PC-9 (cell line): Measurements from ENCODE around the gene SERPINF2. TPM values are rescaled to one million over a fixed set of nuclear protein-coding genes. Genes with fewer than 3 reads are reported as not detected.
"Not testable (repeated sequence)": the region's sequence is repeated elsewhere in the genome, so short reads cannot be mapped to it uniquely, and the experiment has no call there.

Experiments
- BruUV-seq: library from RNA; stranded (reverse); fragments of 400-500 nt; replicated peaks from 2 replicates; lab custom pipeline; 2021; lab: Mats Ljungman, UMichigan
- CTCF ChIA-PET: fragments of 300-600 bp; sonication (Branson Sonifier 250); formaldehyde crosslinking; loops from one replicate; lab custom pipeline; 2022; ENCODE audit warnings: antibody characterized with exemption; lab: Charles Lee
- POLR2A ChIA-PET: fragments of 300-600 bp; sonication (Branson Sonifier 250); formaldehyde crosslinking; loops from one replicate; lab custom pipeline; 2022; ENCODE audit warnings: antibody characterized with exemption; ENCODE audit not compliant: unreplicated experiment; lab: Charles Lee
- DNase-seq, 2 experiments: peaks; one replicate each; pipeline versions ENCODE4 v3.0.0 to v3.0.0-alpha.2; 2015 to 2022; ENCODE audit warnings: mixed read lengths in 1 of 2
- H2AFZ ChIP-seq: fragments of 200-600 bp; sonication (generic); 2 replicates; pipeline ENCODE4 v1.8.1; 2017; ENCODE audit warnings: antibody characterized with exemption
- H3F3A ChIP-seq: fragments of 200-600 bp; sonication (generic); 2 replicates; pipeline ENCODE4 v1.8.1; 2017; ENCODE audit warnings: antibody characterized with exemption, mild to moderate bottlenecking, low read depth; ENCODE audit not compliant: insufficient read depth
- H3K27ac ChIP-seq: fragments of 200-600 bp; sonication (generic); 2 replicates; pipeline ENCODE4 v1.6.1; 2016; ENCODE audit warnings: mixed run types
- H3K27me3 ChIP-seq: fragments of 200-600 bp; sonication (generic); 2 replicates; pipeline ENCODE4 v1.6.1; 2016; ENCODE audit warnings: low read depth, mixed run types; ENCODE audit not compliant: insufficient read depth
- H3K36me3 ChIP-seq: fragments of 200-600 bp; sonication (generic); 2 replicates; pipeline ENCODE4 v1.6.1; 2016; ENCODE audit warnings: low read depth, mixed run types
- H3K4me1 ChIP-seq: fragments of 200-600 bp; sonication (generic); replicated peaks from 2 replicates; pipeline ENCODE4 v1.6.1; 2016; ENCODE audit warnings: mixed run types; ENCODE audit not compliant: insufficient read depth
- H3K4me2 ChIP-seq: fragments of 200-600 bp; sonication (generic); 2 replicates; pipeline ENCODE4 v1.6.1; 2017; ENCODE audit warnings: mixed run types
- H3K4me3 ChIP-seq: fragments of 200-600 bp; sonication (generic); 2 replicates; pipeline ENCODE4 v1.6.1; 2016; ENCODE audit warnings: mixed run types
- H3K79me2 ChIP-seq: fragments of 200-600 bp; sonication (generic); 2 replicates; pipeline ENCODE4 v1.6.1; 2017; ENCODE audit warnings: low read depth, mixed run types
- H3K9me2 ChIP-seq: fragments of 200-600 bp; sonication (generic); 2 replicates; pipeline ENCODE4 v1.8.1; 2017; ENCODE audit warnings: mild to moderate bottlenecking; ENCODE audit not compliant: insufficient read depth
- H3K9me3 ChIP-seq: fragments of 200-600 bp; sonication (generic); 2 replicates; pipeline ENCODE4 v1.8.1; 2016; ENCODE audit warnings: low read depth; ENCODE audit not compliant: insufficient read depth
- H4K20me1 ChIP-seq: fragments of 200-600 bp; sonication (generic); 2 replicates; pipeline ENCODE4 v1.8.1; 2017; ENCODE audit not compliant: insufficient read depth
- CTCF ChIP-seq: fragments of 200-600 bp; sonication (generic); conservative IDR thresholded peaks from 2 replicates; pipeline ENCODE4 v1.6.1; 2017; ENCODE audit warnings: mixed run types, antibody characterized with exemption, mild to moderate bottlenecking, moderate library complexity
- EZH2 ChIP-seq: fragments of 200-600 bp; sonication (generic); IDR thresholded peaks from 2 replicates; pipeline ENCODE4 v1.8.0; 2017; ENCODE audit warnings: antibody characterized with exemption, low read depth
- intact Hi-C: fragments of 100-400 bp; cut with micrococcal nuclease; formaldehyde crosslinking; loops from one replicate; pipeline ENCODE4 v1.10.0; 2022; ENCODE audit not compliant: unreplicated experiment
- total RNA-seq: library from RNA; stranded (reverse); gene quantifications from 2 replicates; pipeline ENCODE4 v1.2.3, GENCODE V29; 2021

SERPINF2 gene
- total RNA-seq, 1 experiment from 2014 or later: 9.5 TPM

DNA sequence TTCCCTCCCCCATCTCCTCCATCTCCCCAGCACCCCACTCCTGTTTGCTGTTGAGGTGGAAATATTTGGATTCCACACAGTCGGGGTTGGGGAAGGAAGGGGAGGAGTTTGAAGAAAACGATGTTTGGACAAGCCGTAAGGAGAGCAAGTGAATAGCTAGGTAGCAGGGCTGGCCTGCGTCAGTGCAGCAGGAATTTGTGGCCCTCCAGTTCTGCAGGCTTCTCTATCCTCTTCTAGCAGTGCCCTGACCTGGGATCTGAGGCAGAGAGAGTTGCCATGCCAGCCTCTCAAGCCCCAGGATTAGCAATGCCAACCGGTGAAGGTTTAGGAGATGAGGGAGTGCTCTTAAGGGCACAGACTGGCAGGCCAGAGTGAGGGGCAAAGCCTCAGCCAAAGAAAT is 45.0 kb upstream of the SERPINF2 start:
- no peak for TF ChIP-seq CTCF
- no peak for TF ChIP-seq EZH2
- peaks cover 5% of the 10 kb centered on the region; the same call in 1 of the 2 replicates for H3F3A ChIP-seq
- peak in 1 of 2 experiments; percentile 8 for DNase-seq
- intact Hi-C loops: no loop called here
- H3K79me2 ChIP-seq: no peaks in the 10 kb centered on the region
- no TSS peak for BruUV-seq
- no peaks in the 10 kb centered on the region for H3K9me3 ChIP-seq
- no peak overlapping the region for H3K27ac ChIP-seq
- no peak overlapping the region for H3K4me3 ChIP-seq
- no peaks in the 10 kb centered on the region for H3K27me3 ChIP-seq
- no peaks in the 10 kb centered on the region for H4K20me1 ChIP-seq
- H3K9me2 ChIP-seq: no peaks in the 10 kb centered on the region
- H3K4me2 ChIP-seq: no peak overlapping the region
- ChIA-PET CTCF (interaction anchor here (0.6 kb wide), 1 partner anchor 432 kb away, joined by 4 read pairs; no protein-coding TSS in a partner anchor), POLR2A (no interaction called here)
- no peaks in the 10 kb centered on the region for H3K36me3 ChIP-seq
- no peaks in the 10 kb centered on the region for H3K4me1 ChIP-seq
- no peak overlapping the region for H2AFZ ChIP-seq

GRCh38 chr17:1699891-1700290 is 42.8 kb upstream of the SERPINF2 start:
- H3K27me3 ChIP-seq, H3F3A ChIP-seq, H2AFZ ChIP-seq, H3K27ac ChIP-seq, H4K20me1 ChIP-seq, H3K9me2 ChIP-seq, H3K79me2 ChIP-seq, intact Hi-C loops, BruUV-seq, CTCF ChIA-PET, H3K9me3 ChIP-seq, H3K4me3 ChIP-seq, H3K4me1 ChIP-seq, H3K4me2 ChIP-seq, H3K36me3 ChIP-seq: not testable (repeated sequence)
- DNase-seq: peak in 1 of 2 experiments; percentile 33
- POLR2A ChIA-PET: interaction anchor here (0.7 kb wide), 1 partner anchor 16 kb away, joined by 3 read pairs; no protein-coding TSS in a partner anchor

DNA sequence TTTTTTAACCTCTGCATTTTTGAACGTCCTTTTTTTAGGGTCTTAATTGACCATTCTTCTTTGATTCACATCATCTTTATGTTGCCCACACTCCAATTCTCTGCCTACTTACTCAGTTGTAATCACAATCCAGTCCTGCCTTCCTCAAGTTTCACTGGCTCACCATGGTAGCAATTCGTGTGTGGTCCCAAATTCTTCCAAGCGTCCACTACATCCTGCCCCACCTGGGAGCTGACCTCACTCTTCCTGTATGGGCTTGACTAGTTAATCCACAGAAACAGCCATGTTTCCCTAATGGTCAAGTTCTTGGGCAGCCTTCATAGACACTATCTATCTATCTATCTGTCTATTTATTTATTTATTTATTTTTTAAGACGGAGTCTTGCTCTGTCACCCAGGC is 39.6 kb upstream of the SERPINF2 start:
- Histone ChIP-seq H3K27ac (no peak overlapping the region), H3K79me2 (no peaks in the 10 kb centered on the region), H3K27me3 (no peaks in the 10 kb centered on the region), H3K4me1 (no peaks in the 10 kb centered on the region), H3K9me3 (no peaks in the 10 kb centered on the region), H3K36me3 (no peaks in the 10 kb centered on the region), H3K4me2 (no peak overlapping the region), H3K9me2 (no peaks in the 10 kb centered on the region), H3K4me3 (no peak overlapping the region), H4K20me1 (no peaks in the 10 kb centered on the region), H3F3A (no peaks in the 10 kb centered on the region; the same call in 1 of the 2 replicates), H2AFZ (no peak overlapping the region)
- POLR2A ChIA-PET: no interaction called here
- CTCF ChIA-PET: no interaction called here
- intact Hi-C loops: no loop called here
- no peak for DNase-seq
- TF ChIP-seq EZH2 (no peak), CTCF (no peak)
- BruUV-seq: no TSS peak

GRCh38 chr17:1705004-1705403 is 37.7 kb upstream of the SERPINF2 start:
- intact Hi-C loops: no loop called here
- Histone ChIP-seq H3K4me3 (no peak overlapping the region), H3K9me3 (no peaks in the 10 kb centered on the region), H3K36me3 (no peaks in the 10 kb centered on the region), H4K20me1 (no peaks in the 10 kb centered on the region), H3K4me1 (no peaks in the 10 kb centered on the region), H3K4me2 (no peak overlapping the region), H3K27ac (no peak overlapping the region), H3K27me3 (no peaks in the 10 kb centered on the region), H3K79me2 (no peaks in the 10 kb centered on the region), H3F3A (no peaks in the 10 kb centered on the region; the same call in 1 of the 2 replicates), H2AFZ (no peak overlapping the region), H3K9me2 (no peaks in the 10 kb centered on the region)
- ChIA-PET CTCF (interaction anchor here (0.7 kb wide), 1 partner anchor 37 kb away, joined by 4 read pairs; no protein-coding TSS in a partner anchor), POLR2A (no interaction called here)
- DNase-seq: no peak
- BruUV-seq: no TSS peak
- no peak for TF ChIP-seq CTCF
- TF ChIP-seq EZH2: no peak
